ENCODE results near the gene TTC34.

Gene TTC34

DNA sequence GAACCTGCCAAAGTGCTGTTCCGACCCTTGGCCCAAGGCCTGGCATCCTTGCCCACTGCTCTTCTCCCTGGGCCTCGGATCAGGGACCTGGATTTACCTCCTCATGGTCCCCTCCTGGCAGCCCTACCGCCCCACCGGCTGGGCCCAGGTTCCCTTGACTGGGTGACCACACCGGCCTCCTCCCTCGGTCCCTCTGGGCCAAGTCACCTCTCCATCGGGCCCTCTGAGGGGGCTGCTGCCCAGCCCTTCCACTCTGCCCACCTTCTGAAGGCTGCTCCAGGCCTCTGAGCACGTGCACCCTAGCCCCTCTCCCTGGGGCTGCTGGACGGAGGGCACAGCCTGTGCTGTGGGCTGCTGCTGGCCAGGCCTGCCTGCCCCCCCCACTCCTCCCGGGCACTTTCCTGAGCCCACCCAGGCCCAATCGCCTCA is 159.3 kb downstream of the TTC34 start:
- peak; percentile 36 for DNase-seq (ENCODE audit: low spot score)

DNA sequence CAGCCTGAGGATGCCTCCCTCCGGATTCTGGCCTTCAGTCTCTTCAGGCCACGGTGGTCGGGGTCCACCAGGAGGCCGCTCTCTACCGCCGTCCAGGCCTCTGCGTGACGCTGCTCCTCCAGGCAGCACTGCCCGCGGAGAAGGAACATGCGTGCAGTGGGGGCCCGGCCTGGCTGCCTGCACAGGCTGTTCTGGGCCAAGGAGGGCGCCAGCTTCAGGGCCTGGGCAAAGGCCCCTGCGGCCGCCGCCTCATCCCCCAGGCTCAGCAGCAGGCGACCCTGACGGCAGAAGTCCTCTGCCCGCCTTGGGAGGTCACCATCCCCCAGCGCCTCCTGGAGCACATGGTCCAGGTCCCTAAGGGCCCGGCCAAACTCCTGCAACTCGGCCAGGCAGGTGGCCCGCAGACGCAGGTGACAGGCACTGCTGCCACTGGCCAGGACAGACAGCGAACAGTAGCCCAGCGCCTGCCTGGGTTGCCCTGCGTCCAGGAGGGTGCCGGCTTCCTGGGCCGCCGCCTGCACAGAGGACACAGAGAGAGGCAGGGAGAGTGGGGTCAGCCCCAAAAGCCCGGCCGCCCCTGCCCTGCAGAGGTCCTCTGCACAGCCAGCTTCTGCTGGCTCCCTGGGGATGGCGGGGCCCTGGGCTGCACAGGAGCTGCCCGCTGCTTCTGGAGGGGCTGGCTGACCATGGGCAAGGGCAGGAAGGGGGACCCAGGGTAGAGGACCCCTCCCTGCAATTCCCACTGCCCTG is 159.9 kb downstream of the TTC34 start:
- DNase-seq (ENCODE audit: low spot score), result no peak

DNA sequence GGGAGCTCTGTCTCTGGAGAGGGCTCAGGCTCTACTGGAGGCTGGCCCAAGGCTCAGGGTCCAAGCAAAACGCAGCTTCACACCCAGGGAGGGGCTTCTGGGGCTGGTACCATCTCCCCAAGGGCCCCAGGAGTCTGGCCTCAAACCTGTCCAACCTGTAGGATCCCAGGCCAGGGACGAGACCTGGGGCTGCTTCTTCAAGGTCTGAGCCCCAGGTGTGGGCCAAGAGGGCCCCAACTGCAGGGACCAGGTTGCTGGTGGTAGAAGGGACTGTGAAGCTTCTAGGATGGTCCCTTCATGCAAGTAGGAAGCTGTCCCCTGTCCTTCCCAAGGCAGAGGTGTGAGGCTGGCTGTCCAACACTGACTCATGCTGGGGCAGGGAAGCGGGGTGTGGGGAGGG is 160.9 kb downstream of the TTC34 start:
- no peak for DNase-seq (ENCODE audit: low spot score)

DNA sequence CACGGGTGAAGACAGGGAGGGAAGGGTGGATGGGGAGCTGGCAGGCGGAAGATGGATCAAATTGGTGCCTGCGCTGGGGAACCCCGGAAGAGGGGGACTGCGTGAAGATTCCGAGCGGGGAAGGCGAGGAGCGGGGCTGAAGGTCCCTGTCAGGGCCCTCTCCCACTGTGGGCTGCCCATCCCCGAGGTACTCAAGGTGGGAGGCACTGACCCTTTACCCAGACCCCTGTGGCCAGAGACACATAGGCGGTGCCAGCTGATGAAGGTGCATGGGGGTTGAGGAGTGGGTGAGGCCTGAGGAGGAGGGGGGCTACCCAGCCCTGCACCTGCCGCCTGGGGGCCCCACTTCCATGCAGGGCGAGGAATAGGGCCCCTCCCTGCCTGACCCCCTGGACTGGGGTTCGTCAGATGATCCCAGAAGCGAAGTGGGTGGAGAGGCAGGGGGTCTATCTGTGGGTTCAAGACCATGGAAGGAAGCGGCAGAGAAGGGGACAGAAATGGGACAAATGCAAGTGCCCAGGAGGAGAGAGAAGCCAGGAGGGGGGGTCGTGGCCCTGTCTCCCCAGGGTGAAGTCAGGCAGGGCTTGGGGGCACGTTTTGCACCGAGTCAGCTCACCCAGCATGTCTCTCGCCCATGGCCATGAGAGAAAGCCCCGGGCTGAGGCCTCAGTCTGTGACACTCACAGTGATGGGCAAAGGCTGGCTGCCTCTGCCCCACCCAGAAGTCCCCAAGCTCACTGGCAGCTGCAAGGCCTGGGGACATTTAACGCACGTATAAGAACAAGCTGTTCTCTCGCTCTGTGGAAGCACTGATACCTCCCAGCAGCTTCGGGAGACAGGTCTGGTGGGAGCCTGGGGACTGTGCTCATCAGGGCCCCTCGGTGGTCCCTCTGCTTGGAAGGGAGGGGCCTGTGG is 161.6 kb downstream of the TTC34 start:
- no peak for DNase-seq (ENCODE audit: low spot score)

DNA sequence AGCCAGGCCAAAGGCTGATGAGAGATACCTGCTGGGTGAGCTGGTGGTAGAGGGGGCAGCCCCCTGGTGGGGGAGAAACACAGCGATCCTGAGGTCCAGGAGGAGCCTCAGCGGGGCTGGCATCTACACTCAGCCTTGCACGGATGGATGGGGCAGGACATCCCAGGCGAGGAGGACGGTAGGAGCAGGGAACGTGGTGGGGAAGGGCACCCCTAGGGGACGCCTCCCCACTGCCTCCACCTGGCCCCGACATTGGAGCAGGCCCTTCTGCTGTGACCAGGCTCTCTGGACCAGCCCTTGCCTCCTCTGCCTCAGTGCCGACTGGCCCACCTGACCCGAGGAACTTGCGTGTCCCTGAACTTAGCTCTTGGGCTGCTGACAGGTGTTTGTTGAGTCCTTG is 162.3 kb downstream of the TTC34 start:
- DNase-seq (ENCODE audit: low spot score), result no peak

DNA sequence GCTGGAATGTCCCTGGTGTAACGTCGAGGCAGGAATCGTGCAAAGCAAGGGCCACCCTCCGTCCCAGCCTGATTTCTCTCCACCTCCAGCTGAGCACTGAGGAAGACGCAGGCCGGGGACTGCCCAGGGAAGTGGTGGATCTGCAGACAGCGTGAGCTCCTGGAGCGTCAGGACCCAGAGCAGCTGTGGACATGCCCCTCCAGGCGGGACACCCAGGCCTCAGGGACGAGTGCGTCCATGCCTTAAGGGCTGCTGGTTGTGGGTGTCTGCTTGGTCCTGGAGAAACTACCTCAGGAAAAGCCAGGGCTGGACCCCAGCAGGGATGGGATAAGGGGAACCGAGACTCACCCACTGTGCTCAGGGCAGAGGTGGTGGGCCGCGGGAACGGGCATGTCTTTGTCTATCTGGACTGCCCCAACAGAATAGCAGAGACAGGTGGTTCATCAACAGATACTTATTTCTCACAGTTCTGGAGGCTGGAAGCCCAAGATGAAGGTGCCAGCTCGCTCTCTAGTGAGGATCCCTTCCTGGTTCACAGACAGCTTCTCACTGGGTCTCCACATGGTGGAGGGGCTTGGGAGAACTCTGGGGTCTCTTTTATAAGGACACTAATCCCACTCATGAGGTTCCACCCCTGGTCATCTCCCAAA is 162.9 kb downstream of the TTC34 start:
- DNase-seq (ENCODE audit: low spot score), result no peak

DNA sequence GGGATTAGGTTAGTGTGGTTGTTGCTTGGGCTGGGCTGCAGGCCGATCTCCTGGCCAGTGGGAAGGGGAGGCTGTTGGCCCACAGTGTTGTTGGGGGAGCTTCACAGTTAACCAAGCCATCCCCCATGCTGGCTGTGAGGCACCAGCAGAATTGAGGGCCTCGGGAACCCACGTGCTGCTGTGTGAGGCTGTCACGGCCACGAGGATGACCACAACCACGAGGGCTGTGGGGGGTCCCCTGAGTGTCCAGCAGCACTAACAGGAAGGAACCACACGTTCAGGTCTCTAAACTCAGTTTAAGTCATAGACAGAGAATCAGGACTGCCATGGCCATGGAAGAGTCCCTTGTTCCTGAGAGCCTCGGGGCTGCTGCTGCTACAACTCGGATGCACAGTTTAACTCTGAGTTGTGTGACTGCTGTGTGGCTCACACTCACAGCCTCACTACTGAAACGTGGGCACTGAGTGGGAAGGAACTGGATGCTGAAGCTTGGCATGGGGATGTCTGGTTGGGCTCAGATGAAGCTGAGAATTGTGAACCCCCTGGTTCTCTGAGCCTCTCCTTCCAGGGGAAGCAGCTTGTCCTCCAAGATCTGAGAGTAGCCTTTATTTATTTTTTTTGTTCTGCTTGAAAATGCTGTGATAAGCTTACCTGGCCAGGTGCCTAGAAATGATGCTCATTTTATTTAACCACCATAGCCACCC is 163.9 kb downstream of the TTC34 start:
- DNase-seq (ENCODE audit: low spot score), result no peak

DNA sequence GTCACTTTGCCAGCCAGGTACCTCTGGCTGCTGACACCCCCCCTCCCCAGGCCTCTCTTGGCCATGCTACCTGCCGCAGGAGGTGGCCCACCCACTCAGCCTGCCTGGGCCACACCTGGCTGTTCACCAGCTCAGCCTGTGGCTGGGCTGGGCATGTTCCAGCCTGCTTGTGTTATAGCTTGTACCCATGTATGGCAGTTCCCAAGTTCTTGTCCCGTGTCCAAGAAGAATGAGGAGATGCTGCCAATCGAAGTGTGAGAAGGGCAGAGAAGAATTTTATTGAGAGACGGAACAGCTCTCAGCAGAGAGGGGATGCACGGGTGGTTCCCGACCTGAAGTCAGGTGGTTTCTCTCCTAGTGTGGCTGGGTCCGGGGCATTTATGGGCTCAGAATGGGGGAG is 164.8 kb downstream of the TTC34 start:
- no peak for DNase-seq (ENCODE audit: low spot score)

DNA sequence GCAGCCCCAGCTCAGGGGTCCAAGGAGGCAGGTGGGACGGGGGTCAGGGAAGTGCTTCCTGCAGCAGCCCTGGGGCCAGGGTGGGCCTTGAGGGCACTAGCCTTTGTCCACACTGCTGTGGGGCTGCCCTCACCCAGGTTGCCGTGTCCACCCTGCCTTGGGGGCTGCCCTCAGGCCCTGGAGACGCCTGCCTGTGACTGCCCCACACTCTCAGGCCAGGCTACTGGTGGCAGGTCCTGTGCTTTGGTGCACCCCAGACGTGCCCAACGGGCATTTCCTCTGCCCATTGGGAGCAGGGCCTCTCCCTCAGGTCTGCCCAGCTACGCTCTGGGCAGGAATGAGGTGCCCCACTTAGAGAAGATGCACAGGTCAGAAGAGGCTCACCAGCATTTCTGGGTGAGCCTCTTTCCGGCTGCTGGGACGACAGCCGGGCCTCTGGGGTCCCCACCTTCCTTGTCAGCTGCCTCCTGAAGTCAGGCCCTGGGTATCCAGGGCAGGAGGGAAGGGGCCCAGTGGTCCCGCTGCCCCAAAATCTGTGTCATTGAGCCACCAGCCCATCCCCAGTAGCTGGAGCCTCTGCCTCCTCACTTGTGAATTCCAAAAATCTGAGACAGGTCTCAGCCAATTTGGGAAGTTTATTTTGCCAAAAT is 166.0 kb downstream of the TTC34 start:
- DNase-seq (ENCODE audit: low spot score), result no peak

DNA sequence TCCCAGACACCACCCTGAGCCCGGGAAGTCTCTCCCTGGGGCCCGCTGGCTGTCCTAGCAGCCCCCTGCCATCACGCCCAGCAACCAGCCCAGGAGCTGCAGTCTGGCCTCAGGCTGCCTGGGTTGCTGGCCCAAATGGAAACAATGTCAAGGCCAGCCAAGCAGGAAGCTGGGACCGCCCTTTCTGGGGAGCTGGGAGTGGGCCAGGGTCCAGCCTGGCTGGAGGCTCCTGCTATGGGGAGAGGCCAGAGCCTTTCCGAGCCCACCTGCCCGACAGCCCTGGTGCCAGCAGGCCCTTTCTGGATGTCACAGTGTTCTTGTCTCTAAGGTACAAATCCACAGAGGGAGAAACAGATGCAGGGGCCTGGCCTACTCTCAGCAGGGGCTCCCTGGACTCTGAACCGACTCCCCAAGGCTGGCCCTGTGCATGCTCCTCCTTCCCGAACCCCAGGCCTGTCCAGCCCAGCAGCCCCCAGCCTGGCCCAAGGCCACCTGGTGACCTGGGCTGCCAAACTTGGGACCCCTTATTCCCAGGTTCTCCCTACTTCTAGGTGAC is 167.5 kb downstream of the TTC34 start:
- DNase-seq (ENCODE audit: low spot score), result no peak

DNA sequence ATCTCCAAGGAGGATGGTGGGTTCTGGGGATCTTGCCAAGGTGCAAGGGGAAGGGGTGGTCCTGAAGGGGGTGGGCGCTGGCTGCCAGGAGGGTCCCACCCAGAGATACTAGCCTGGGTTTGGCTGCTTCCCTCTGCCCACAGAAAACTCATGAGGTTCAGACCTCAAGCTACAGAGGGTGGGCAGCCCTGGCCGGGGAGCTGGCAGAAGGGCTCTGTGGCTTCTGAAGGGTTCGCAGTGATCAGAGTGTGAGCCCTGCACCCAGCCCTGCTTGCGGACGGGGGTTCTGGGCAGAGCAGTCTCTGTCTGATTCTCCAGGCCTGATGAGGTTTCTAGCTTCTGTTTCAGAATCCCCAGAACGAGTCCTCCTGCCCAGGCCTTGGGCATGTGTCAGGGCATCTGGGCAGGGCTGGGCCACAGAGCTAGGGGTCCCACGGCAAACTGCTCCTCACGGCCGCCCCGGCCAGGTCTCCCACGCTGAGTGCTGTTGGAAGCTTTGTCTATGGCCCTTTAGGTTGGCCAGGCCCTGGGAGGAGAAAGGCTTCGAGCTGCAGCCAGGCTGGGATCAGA is 168.0 kb downstream of the TTC34 start:
- no peak for DNase-seq (ENCODE audit: low spot score)

DNA sequence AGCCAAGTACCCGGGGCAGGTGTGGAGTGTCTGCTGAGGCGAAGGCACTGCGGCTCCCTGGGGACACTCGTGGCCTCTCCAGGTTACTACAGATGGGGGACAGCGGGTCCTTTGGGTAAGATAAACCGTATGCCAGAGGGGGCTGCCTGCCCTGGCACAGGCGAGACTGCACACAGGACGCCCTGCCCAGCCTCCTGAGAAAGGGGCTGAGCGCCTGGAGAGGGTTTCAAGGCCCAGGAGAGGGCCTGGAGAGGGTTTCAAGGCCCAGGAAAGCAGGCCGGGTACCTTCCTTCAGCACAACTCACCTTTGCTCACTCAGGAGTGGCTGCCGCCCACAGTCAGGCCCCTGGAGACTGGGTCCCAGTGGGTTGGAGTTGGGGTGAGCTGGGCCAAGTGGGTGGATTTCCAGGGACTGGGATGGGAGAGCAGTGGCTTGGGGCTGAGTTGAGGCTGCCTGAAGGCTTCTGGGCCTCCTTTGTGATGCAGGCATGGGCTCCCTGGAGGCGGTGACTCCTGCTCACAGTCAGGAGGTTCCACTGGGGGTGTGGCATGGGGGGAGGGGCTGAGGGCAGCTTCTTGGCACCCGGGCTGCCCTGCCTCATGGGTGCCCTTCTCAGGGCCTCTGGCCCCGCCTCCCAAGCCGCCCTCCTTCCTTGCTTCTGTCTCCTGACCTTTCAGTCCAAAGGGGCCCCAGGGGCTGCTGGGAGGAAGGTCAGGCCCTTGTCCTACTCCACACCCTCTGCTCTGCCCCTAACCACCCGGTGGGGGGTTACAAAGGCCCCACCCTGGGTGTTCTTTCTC is 168.7 kb downstream of the TTC34 start, which contains the start of gene MMEL1:
Gene MMEL1, minus strand, starts transcription at position 456 of the 801 bp plus-strand sequence. CDS start 3,532 bp downstream, outside the sequence.
- no peak for DNase-seq (ENCODE audit: low spot score)

DNA sequence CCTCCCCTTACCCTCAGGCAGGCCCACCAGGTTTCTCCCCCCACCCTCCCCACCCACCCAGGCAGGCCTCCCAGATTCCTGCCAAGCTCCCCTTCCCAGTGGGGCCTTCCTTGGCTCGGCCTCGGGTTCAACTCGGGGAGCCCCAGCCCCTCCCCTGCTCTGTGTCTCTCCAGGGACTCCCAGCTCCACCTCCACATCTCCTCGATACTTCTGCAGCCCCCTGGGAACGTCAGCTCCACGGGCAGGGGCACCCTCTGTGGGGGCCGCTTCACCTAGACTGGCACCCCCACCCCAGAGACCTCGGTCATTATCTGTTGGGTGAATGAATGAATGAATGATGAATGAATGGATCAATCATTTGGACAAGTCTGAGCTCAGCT is 169.5 kb downstream of the TTC34 start:
- DNase-seq (ENCODE audit: low spot score), result no peak

DNA sequence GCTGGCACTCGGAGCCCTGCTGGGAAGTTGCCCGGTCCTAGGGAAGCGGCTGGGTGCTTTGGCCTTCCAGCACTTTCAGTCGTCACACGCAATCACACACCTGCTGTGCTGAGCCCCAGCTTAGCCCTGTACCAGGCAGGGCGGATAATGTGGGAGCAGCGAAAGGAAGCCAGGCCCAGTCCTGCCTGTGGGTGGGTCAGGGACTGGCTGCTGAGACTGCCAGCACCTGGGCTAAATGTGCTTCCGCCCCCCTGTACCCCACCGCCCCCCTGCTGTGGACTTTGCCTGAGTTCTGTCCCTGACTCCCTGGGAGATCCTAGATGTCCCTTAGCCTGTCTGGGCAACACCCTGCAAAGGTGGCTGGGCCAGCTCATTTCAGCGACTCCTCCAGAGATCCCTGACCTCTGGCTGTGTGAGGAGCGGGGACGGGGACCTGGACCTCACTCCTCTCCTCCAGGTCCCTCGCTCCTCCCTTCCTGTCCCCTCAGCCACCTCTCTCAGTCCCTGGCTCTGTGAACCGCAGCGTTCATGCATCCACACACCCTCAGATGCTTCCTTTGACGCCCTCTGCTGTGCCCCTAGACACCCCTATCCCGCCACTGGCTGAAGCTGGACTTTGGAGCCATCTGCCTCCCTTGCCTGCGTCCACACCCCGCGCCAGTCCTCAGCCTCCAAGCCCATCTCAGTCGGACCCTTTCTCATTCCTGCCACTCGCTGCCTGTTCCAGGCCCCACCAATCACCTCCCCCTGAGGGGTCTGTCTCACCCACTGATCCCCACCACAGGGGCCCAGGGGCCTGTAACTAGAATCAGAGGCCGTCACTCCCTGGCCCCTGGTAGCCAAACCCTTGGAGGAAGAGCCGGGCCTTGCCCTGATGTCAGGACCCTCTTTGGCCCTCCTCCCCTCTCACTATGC is 170.1 kb downstream of the TTC34 start:
- DNase-seq (ENCODE audit: low spot score), result no peak

DNA sequence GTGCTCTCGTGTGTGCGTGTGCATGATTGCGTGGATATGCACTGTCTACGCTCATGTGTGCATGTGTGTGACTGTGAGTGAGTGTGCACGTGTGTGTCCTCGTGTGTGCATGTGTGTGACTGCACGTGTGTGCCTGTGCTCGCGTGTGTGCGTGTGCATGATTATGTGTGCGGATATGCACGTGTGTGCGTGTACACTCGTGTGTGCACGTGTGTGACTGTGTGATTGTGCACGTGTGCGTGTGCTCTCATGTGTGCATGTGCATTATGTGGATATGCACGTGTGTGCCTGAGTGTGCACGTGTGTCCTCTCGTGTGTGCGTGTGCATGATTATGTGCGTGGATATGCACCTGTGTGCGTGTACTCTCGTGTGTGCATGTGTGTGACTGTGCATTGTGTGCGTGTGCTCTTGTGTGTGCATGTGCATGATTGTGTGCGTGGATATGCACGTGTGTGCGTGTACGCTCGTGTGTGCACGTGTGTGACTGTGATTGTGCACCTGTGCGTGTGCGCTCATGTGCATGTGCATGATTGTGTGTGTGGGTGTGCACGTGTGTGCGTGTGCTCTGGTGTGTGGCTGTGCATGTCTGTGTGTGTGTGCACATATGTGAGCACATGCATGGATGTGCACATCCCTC is 170.9 kb downstream of the TTC34 start:
- DNase-seq (ENCODE audit: low spot score), result no peak

DNA sequence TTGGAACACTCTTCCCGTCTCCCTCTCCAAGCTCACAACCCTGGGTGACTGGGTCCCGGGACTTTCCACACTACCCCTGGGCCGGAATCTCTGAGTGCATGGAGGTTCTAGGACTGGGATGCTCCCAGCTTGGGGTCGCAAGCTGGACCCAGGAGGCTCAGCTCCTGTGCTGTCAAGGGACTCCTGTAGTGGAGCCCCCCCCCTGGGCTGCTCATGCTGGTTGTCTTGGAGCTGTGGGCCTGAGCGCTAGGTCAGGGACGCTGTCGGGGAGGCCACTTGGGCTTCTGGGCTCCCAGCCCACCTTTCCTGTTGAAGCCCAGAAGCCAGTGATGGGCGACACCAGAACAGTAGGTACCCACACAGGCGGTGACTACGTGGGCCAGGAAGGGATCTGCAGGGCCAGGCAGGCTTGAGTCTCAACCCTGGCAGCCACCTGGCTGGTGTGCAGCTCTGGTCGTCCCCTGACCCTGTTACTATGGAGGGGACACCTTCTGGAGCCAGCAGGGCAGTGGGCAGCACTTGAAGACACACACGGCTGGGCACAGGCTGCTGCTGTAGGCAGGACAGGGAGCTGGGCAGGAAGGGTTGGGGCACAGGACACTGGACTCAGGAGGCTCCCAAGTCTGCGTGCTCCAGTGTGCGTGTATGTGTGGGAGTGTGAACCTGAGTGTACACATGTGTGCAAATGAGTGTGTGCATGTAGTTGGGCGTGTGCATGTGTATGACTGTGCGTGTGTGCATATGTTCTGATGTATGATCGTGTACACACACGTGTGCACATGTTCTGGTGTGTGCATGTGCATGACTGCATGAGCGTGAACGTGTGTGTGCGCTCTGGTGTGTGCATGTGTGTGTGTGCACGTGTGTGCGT is 171.6 kb downstream of the TTC34 start:
- no peak for DNase-seq (ENCODE audit: low spot score)

DNA sequence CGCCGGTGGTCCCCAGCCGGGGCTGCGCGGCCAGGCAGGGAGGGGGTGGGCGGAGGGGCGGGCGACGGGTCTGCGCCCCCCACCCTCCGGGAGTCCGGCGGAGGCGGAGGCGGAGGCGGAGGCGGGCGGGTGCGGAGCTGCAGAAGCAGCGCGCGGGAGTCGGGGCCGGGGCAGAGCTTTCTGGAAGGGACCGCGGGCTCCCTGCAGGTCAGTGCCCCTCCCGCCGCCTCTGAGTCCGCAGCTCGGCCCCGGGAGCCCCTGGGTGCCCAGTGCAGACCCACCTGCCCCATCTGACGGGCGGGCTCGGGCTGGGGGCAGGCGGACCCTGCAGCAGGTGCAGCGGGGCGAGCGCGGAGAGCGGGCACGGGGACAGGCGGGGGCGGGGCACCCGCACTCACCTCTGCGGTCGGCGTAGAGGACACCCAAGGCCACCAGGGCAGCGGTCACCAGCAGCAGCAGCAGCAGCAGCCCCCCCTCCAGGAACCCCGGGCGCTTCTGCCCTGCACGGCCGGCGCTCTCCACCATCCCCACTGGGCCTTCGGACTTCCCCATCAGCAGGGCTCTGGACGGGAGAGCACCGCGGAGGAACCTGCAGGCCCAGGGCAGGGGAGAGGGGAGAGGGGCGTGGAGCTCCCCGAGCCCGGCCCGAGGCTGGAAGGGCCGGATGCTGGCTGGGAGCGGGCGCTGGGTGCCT is 172.4 kb downstream of the TTC34 start:
- DNase-seq (ENCODE audit: low spot score), result peak; percentile 31

All from D341Med (cell line).